AG10803 (cell line): ENCODE data around the gene IFT27.

Source experiments
- DNase-seq: peaks from one replicate; pipeline ENCODE4 v3.0.0; 2010; ENCODE audit warnings: low read depth
- H3K4me3 ChIP-seq: 2 replicates; pipeline ENCODE4 v1.5.1; 2011; ENCODE audit warnings: mild to moderate bottlenecking, low read length, control low read depth
- CTCF ChIP-seq: conservative IDR thresholded peaks from 2 replicates; pipeline ENCODE4 v1.5.1; 2011; ENCODE audit warnings: mild to moderate bottlenecking, low read length, control low read depth, inconsistent platforms

Gene IFT27

GRCh38 chr22:36764641-36765040, 11.3 kb downstream of the IFT27 start:
- no peak for TF ChIP-seq CTCF
- DNase-seq = no peak
- H3K4me3 ChIP-seq = no peak overlapping the region

DNA sequence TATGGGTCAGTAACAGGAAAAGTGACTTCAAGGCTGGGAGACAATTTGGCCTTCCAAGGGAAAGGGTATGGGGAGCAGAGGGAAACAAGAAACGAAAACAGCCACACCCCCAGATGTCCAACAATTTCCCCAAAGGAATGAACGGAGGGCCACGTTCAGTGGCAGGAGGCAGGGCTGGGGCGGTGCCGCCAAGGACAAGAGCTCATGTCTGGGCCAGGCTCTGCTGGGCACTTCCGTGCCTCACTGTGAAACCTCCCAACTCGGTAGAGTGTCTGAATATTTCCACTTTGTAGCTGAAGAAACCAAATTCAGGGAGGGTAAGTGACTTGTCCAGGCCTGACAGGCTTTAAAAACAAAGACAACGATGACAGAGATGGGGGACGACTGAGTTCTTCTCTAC, 11.9 kb downstream of the IFT27 start:
- no peak for TF ChIP-seq CTCF
- H3K4me3 ChIP-seq = no peak overlapping the region
- DNase-seq = no peak

GRCh38 chr22:36763576-36763975, 12.3 kb downstream of the IFT27 start:
- no peak for DNase-seq
- H3K4me3 ChIP-seq = no peak overlapping the region
- TF ChIP-seq CTCF = no peak

DNA sequence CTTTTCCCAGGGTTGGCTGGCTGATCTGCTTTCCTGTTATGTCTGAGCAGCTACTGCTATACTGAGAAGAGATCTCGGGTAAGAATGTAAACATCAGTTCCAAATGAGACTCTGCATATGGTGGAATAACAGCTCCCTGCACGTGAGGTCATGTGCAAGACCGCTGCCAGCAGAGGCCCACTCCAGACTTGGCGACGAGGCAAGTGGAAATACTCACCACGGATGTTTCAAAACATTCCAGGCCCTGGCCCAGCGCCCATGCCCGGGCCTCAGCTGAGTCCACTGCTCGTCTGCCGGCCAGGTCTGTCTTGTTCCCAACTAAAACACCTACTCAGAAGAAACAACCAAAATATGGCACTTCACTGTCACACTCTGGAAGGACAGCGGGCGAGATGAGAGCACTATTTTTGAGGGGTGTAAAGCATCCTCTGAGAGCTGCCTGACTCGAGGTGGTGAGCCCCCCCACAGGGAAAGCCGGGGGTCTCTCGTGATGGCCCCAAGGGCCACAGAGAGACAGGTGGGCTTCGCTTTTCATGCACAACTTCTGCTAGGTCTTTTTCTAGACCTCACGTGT, 13.1 kb downstream of the IFT27 start:
- no peak for TF ChIP-seq CTCF
- DNase-seq = peak; percentile 85
- H3K4me3 ChIP-seq = no peak overlapping the region

GRCh38 chr22:36761553-36762240, 14.2 kb downstream of the IFT27 start:
- no peak for DNase-seq
- no peak for TF ChIP-seq CTCF
- H3K4me3 ChIP-seq = no peak overlapping the region

DNA sequence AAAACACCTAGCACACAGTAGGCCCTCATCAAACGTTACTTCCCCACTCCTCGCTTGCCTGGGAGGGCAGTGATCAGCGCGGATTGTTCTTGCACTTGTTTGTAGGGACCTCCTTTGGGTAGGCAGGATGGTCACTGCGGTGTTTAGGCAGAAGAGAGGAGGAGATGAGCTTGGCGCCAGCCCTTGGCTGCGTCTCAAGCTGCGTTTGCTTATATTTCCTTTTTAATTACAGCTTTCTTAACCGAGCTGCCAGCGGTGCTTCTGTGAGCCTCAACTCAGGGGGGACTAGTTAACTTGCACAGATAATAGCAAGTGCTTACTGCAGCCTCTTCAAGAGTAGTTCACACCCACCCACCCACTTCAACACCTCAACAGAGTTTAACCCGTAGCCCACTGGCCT, 15.1 kb downstream of the IFT27 start:
- H3K4me3 ChIP-seq = no peak overlapping the region
- DNase-seq = no peak
- no peak for TF ChIP-seq CTCF

- no peak for TF ChIP-seq CTCF
- H3K4me3 ChIP-seq = no peak overlapping the region
- no peak for DNase-seq
Observed at GRCh38 chr22:36759481-36760159, 16.3 kb downstream of the IFT27 start.
